ENCODE results near the gene IL1A.

Gene IL1A

DNA sequence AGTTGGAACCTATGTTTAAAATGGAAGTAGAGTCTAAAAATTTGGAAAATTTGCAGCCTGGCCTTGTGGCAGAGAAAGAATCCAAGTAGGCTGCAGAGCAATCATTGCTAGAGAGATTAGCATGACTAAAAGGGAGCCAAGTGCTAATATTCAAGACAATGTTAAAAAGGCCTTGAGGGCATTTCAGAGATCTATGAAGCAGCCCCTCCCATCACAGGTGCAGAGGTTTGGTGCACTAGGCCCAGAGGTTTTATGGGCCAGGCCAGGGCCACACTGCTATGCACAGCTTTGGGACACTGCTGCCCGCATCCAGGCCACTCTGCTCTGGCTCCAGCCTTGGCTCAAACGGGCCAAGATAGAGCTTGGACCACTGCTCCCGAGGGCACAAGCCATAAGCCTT lies 6.7 kb upstream of the IL1A start:
- no peak for DNase-seq

DNA sequence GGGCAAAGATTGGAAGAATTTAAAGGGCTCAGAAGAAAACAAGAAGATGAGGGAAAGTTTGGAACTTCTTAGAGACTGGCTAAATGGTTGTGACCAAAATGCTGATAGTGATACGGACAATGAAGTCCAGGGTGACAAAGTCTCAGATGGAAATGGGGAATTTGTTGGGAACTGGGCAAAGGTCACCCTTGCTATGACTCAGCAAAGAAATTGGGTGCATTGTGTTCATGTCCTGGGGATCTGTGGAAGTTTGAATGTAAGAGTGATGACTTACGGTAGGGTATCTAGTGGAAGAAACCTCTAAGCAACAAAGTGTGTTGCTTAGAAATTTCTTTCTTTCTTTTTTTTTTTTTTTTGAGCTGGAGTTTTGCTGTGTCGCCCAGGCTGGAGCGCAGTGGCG lies 6.0 kb upstream of the IL1A start:
- no peak for DNase-seq

DNA sequence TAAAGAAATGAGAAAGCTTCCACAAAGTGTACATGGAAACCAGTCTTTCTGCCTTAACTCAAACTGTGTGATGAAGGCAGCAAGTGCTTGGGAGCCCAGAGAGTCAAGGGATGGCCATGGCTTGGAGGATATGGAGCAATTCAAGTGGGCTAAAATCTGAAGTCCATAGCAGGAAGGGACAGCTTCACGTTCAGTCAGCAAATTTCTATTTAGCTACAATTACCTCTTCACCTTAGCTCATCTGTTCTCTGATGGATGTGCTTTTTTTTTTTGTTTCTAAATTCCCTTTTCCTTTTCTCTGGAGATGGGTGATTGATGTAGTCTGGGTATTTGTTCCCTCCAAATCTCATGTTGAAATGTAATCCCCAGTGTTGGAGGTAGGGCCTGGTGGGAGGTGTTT lies 4.9 kb upstream of the IL1A start:
- DNase-seq: no peak

DNA sequence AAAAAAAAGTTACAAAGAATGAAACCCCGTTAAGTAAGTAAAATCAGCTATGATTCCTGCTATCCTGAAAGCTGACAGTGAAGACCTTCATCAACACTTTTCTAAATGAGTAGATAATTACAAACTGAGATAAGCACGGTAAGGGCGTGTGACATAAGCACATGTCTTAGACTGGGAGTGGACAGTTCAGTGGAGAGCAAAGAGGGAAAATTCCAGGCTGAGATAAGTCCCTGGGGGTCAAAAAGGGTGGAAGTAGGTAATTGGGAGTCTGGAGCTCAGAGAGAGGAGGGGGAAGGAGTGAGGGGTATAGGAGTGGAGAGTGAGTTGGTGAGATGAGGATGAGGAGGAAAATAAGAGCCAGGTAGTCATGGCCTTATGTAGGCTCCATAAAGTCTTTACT lies 4.4 kb upstream of the IL1A start:
- DNase-seq: no peak

DNA sequence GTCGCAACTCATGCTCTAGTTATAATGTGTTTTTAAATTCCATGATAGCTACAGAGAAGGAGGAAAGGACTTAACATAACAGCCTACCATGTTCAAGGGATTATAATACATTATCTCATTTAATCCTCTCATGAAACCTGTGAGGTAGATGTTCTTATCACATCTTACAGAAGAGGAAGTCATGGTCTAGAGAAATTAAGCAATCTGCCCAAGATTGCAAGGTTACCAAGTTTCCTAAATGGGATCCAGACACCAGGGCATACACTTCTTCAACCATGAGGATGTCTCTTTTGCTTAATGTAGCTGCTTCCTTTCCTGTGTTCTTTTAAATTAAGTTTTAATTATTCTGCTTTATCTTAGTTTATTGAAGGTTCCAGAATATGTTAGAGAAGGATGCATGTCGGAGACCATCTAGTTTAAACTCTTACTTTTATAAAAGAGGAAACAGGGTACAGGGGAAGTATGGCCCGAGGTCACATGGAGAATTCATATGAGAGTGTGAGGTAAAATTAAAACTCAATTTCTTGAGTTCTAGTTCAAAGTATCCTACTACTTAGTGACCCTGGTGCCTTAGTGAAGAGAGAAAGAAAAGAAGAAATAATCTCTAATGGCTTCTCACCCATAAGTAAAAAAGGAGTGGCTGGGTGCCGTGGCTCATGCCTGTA lies 3.6 kb upstream of the IL1A start:
- no peak for DNase-seq

DNA sequence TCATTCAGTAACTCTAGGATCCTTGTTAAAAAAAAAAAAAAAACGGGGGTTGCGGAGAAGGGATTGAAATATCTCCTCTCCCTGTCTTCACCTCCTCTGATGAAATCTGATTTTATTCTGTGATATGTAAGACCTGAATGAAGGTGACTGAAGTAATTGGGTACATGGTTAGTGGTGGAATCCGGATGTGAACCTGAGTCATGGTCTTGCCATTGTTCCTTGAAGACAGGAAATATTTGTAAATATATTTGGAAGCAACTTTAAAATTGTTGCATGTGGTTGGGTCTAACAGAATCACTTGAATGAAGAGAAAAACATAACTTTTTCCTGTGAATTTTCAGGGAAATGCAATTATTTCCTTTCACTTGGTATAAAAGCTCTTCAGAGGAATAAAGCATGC lies 3.0 kb upstream of the IL1A start:
- no peak for DNase-seq

DNA sequence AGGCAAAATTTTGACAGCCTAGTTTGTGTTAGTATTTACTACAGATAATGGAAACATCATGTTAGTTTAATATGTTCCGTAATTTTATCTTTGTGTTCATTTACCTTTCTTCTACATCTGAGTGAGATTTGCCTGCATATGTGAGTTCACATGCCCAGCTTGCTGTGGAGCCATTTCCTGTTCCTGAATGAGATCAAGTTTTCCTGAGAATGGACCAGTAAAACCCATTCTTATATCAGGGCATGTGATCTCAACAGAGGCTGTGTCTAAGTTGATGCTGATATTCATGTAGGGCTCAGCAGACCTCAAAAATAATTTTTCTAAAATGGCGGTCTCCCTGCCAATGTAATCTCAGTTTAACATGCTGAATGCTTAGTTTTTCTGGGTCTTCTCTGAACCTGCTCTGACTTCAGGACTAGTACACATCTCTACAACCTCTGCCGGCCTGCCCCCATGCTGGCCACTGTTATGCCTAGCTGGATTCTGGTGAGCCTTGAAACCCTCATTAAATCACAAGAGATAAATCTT lies 1.0 kb downstream of the IL1A start:
- no peak for DNase-seq

DNA sequence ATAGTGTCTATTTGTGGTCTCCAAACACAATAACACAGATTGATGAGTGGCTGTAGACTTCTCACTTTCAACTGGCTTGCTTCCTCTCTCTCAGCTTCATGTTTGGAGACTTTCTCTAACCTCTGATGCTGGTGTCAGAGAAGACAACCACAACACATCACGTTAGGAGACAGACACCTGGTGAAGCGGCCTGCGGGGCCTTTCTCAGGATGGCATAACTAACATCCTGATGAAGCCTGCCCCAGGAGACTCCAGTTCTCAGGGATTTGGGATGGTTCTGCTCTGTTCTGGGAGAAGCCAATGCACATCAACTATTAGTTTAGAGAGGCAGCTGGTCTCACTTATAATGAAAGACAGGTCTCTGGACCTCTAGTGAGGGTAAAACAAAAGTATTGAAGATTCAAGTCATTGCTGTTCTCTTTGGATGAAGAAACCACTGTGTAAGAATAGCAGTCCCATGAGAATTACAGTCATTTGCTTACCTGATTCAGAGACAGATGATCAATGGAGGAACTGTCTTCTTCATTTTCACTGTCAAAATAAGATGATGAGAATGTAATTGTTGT lies 2.0 kb downstream of the IL1A start:
- DNase-seq: no peak

DNA sequence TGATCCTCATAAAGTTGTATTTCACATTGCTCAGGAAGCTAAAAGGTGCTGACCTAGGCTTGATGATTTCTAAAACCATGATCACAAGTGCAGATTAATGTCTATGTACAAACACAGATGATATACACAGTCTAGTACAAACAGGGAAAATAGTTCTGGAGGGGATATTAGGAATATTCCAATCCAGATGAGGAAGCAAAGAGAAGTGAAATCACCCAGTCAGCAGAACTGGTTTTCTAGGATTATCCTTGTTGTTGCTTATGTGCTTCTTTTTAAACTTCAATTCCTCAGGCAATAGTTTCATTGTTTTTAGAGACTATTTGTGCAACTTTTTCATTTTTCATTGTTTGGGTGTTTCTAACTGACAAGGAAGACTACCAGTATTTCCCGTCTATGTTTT lies 4.7 kb downstream of the IL1A start:
- DNase-seq: no peak

DNA sequence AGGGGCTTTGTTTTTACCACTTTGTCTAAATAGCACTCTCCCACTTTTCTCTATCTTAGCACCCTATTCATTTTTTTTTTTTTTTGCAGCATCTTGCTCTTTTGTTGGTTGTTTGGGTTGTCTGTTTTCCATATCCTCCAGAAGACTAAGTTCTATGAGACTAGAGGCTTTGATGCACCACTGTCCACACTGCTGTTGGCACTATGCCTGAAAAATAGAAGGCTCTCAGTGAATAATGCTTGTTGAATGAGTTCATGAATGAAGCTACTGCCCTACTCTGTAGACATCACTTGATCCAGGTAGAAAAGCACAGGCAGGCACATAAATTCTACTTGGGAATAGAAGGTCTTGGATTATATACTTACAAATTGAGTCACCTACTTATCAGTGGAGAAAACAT lies 7.3 kb downstream of the IL1A start:
- no peak for DNase-seq

DNA sequence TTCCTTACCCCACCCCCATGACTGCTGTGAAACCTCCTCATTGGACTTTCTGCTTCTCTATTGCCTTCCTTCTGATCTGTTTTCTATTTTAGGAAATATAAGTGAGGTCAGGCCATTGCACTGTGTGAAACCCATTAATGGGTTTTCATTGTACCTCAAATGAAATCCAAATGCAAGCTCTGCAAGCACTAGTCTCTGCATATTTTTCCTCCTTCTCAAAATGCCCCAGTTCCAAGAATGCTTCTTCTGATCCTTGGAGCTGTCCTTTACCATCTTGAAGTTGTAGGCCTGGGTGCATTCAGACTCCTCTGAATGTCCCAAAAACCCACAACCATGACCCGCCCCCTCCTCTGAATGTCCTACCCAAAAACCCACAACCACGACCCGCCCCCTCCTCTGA lies 8.2 kb downstream of the IL1A start:
- DNase-seq: no peak

DNA sequence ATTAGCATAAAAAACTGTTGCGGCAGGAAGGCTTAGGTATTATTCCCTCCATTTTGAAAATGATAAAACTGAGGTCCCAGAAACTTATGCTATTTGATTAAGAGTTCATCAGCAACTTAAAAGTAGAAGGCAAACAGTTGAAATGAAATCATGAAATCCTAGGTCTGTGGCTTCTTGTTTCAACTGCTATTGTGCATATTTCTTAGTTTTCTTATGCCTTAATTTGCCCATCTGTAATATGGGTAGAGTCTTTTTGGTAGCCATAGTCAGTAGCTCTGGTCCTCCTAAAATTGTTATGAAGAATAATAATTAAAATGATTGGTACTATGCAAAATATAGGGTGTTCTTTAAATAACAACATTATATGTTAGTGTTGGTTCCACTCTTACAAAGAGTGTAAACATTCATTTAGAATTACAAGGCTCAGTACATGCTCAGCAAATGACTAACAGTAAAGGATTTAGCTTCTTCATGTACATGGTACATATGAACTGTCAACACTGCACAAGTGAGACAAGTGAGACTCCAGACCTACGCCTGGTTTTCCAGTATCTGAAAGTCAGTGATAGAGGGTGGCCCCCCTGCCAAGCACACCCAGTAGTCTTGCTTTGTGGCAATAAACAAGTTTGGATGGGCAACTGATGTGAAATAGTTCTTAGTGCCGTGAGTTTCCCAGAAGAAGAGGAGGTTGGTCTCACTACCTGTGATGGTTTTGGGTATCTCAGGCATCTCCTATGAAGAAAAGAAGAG lies 9.6 kb downstream of the IL1A start:
- DNase-seq: no peak

DNA sequence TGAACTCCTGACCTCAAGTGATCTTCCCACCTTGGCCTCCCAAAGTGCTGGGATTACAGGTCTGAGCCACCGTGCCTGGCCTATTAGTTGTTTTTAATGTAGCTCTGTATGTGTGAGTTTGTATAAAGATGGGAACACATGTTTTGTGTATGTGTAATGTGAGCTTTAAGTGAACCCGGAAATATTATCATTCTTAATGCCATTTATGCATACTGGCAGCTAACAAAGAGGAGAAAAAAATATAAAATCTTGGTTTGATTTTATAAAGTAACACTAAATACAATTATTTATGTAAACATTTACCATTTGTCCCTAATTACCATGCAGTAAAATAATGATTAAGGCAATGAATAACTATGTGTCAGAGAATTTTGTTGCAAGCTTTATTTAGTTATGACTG lies 10.7 kb downstream of the IL1A start:
- no peak for DNase-seq

DNA sequence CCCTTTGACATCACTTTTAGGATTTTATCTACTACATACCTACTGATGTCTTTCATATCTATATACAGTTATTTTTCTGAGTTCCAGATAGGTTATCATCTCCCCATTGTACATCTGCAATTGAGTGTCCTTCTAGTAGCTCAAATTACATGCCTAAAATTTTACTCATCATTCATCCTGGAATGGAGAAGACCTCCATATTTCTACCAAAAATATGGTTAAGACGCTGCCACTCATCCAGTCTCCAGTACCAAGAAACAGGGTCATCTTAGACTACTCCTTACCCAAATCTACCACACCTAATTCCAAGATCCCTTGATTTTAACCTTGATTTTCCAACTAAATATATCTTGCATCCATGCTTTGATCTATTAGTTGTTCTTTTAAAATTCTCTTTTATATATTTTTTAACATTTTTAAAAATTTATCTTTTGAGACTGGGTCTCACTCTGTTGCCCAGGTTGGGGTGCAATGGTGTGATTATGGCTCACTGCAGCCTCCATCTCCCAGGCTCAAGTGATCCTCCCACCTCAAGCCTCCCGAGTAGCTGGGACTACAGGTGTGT lies 11.3 kb downstream of the IL1A start:
- DNase-seq: no peak

DNA sequence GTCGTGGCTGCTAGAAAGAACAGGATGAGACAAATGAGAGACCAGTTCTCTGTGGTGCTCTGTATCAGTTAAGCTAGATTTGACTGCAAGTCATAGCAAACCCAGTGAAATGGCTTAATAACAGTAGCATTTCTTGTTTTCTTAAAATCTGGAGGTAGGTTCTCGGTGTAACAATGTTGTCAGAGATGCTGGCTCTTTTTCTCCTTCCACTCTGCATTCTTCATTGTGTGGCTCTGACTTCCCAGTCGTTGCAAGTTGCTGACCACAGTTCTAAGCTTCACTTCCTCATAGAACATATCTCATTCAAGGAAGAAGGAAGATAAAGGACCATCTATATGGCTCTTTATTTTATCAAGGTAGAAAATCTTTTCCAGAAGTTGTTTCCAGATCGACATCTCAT lies 12.0 kb downstream of the IL1A start:
- DNase-seq: no peak

DNA sequence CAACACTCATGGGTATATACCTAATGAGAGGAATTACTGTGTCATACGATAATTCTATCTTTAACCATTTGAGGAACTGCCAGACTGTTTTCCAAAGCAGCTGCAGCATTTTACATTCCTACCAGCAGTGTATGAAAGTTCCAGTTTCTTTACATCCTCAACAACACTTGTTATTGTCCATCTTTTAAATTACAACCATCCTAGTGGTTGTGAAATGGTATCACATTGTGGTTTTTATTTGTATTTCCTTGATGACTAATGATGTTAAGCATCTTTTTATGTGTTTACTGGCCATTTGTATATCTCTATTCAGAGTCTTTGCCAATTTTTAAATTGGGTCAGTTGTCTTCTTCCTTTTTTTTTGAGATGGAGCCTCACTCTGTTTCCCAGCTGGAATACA lies 15.9 kb downstream of the IL1A start:
- DNase-seq: no peak

DNA sequence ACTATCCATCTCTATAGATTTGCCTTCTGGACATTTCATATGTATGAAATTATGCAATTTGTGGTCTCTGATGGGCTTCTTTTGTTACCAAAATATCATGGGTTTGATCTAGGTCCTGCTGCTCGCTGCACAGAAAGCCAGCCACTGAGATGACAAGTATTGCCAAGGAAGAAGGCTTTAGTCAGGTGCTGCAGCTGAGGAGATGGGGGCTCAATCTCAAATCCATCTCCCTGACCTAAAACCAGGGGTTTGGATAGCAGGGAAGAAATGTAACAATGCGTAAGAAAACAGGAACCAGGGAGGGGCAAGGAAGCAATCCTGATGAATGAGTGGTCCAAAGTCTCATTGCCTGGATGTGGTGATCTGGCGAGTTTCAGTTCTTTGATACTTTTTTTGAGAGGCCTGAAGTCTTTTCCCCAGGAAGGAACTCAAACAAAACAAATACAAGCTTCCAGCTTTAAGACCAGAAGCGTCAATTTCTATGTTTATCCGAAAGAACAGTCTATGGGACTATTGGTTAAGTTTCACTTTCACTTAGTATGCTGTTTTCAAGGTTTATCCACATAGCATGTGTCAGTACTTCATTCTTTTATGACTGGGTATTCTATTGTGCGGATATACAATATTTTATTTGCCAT lies 16.5 kb downstream of the IL1A start:
- no peak for DNase-seq

DNA sequence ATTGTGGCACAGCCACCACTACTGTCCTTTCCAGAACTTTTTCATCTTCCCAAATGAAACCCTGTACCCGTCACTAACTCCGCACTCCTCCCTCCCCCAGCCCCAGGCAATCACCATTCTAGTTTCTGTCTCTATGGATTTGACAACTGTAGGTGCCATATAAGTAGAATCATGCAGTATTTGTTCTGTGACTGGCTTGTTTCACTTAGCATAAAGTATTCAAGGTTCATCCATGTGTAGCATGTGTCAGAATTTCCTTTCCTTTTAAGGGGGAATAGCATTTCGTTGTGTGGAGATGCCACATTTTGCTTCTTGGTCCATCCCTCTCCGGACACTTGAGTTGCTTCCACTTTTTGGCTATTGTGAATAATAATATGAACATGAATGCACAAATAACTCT lies 19.0 kb downstream of the IL1A start:
- DNase-seq: no peak

DNA sequence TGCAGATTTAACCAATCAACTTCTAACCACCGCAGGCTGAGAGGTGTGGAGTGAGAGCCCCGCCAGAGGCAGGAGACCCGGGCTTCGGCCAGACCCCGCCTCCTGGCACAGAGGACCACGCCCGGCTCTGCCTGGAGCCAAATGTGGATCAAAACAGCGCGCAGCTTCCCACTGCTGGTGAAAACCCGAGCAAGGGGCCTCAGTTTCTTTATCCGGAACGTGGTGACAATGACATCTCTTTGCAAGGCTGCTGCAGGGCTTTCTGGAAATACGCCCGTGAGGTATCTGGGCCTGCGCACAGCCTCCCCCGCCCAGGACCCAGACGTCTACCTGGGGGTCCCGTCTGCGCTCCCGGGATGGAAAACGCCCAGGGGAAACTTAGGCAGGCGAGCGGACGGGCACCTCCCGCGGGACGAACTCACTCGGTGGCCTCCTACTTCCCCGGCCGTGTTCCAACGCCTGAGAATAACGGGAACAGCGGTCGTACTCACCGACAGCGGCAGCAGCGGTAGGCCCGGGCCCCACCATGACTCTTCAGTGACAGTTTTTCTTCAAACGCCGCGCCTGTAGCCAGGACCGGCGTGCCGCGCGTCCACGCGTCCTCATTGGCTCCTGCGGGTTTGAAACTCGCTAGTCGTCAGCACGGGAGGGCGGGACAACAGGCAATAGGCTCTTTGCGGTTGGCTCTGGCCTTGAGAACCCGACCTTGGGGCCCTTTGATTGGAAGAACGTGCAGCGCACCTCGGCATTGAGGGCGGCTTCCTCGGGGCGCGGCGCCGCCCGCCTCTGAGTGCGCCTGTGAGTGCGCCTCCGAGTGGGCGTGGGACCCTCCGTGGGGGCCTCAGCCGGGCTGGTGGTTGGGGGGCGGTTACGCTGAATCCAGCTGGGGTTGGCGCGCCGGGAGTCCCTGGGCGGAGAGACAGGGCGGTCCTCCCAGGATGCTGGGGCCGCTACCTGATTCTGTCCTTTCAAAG lies 19.9 kb downstream of the IL1A start, which contains the start of gene CKAP2L:
CKAP2L (minus strand) TSS at position 539 of the 974 bp plus-strand sequence; CDS start at position 528, 11 bp downstream.
- DNase-seq: peak; percentile 91 to 98

DNA sequence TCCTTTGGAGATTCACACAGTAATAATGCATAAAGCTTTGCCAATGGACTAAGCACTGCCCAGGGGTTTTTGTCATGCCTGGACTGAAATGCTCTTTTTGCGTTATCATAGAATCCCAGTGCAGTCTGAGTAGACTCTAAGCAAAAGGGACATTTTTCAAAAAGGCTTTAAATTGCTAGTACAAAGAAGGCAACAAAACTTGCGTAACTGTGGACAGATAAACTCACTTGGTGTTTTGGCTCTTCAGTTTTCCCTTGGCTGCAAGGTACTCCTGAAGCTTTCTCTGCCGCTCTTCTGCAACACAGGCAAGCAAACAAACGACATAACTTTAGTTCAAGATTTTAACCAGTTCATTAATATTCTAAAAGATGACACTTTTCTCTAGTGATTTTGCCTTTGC lies 22.0 kb downstream of the IL1A start:
- no peak for DNase-seq

DNA sequence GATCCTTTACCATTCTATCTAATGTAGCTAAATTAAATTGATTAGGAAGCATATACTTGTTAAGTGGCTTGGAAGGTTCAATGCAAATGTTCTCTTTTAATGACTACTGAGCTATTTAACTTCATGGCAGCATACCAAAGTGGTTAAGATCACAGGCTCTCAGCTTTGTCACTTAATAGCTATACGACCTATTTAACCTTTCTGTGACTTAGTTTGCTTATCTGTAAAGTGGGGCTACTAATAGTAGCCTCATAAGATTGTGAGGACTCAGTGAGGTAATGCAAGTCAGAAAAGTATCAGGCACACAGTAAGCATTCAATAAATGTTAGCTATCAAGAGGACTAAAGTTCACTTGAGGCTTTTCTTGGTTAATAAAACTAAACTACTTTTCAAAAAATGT lies 24.1 kb downstream of the IL1A start:
- no peak for DNase-seq

DNA sequence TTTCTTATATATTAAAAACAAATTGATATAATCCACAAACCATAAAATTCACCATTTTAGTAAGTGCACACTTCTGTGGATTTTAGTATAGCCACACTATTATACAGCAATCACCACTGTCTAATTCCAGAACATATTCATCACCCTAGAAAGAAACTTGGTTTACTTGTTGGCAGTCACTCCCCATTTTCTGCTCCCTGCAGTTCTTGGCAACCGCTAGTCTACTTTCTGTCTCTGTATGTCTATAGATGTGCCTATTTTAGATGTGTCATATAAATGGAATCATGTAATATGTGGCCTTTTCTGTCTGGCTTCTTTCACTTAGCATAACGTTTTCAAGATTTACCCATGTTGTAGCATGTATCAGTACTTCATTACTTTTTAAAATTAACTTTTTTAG lies 25.6 kb downstream of the IL1A start:
- no peak for DNase-seq
